Measurements from ENCODE around the gene THAP3. TPM values are rescaled to one million over a fixed set of nuclear protein-coding genes. Genes with fewer than 3 reads are reported as not detected.
"Not testable (repeated sequence)": the region's sequence is repeated elsewhere in the genome, so short reads cannot be mapped to it uniquely, and the experiment has no call there.

Gene THAP3
- total and polyA plus RNA-seq, 2 of the 8 experiments (the other 6 are each of a cell fraction or from before 2014, with no cell fraction given): 8.2 to 15.3 TPM

- POLR2A ChIA-PET (ENCODE audit: partially characterized antibody): interaction anchor here (5.4 to 10.8 kb wide), 4 partner anchors 10 to 46 kb away, joined by 46 to 196 read pairs (median 120); partner anchors contain the start of genes NOL9, TAS1R1, THAP3 and ZBTB48
- FAIRE-seq; H2BK5ac ChIP-seq (ENCODE audit: low read depth, low read length); H2BK20ac ChIP-seq (ENCODE audit: low read length); H2BK15ac ChIP-seq (ENCODE audit: low read length); H3K56ac ChIP-seq (replicated peaks; ENCODE audit: insufficient read length, low read depth, low read length); H2AFZ ChIP-seq (ENCODE audit: low read length); H3K9me3 ChIP-seq (ENCODE audit: insufficient read depth in 2 of 2, low read depth in 1 of 2, low read length in 1 of 2); DNase-seq (ENCODE audit: low read depth in 1 of 2, low spot score in 2 of 2); H3K27ac ChIP-seq (ENCODE audit: low read depth, low read length); H3K4ac ChIP-seq (replicated peaks; ENCODE audit: insufficient read length, low read depth, low read length); H2BK120ac ChIP-seq (replicated peaks; ENCODE audit: low read depth, low read length); H3K27me3 ChIP-seq (replicated peaks in 1 of 4; ENCODE audit: control insufficient read depth in 3 of 4, extremely low read depth in 1 of 4, insufficient read depth in 3 of 4, low read length in 3 of 4); H3K14ac ChIP-seq (ENCODE audit: insufficient read length); H4K8ac ChIP-seq (ENCODE audit: extremely low read depth, insufficient read depth, low read length); H3K23ac ChIP-seq (ENCODE audit: insufficient read length); H3K18ac ChIP-seq (ENCODE audit: extremely low read depth, low read length); H2AK5ac ChIP-seq (ENCODE audit: low read depth, low read length); H3K9ac ChIP-seq (replicated peaks in 1 of 4; ENCODE audit: extremely low read depth in 1 of 4, low read depth in 3 of 4, low read length in 3 of 4); H2BK12ac ChIP-seq (ENCODE audit: low read depth, low read length); H4K5ac ChIP-seq (ENCODE audit: insufficient read length, low read depth, low read length); H4K91ac ChIP-seq (replicated peaks; ENCODE audit: insufficient read length, low read length): not testable (repeated sequence)
- H3K4me1 ChIP-seq (replicated peaks in 1 of 4; ENCODE audit: control insufficient read depth in 3 of 4, insufficient read depth in 4 of 4, low read length in 3 of 4): peaks cover 2 to 13% (median 9%) of the 10 kb centered on the region in 4 experiments
- H3K4me3 ChIP-seq (ENCODE audit: extremely low read depth in 1 of 4, insufficient read depth in 2 of 4, low read depth in 3 of 4, low read length in 4 of 4): peak overlapping the region; percentile 75 to 92 (median 86); a peak in 4 of 8 replicates
- H4K20me1 ChIP-seq (replicated peaks in 1 of 2; ENCODE audit: control insufficient read depth in 1 of 2, insufficient read depth in 2 of 2, low read length in 2 of 2): peaks cover 27 to 38% of the 10 kb centered on the region in 2 experiments
- CTCF ChIA-PET (ENCODE audit: partially characterized antibody): interaction anchor here (0.7 to 3.3 kb wide), 12 partner anchors 10 to 77 kb away, joined by 3 to 16 read pairs (median 4); partner anchors contain the start of genes PHF13 and THAP3
- peaks cover 18% of the 10 kb centered on the region for H3K23me2 ChIP-seq (ENCODE audit: low read depth, low read length)
- H3K79me2 ChIP-seq (ENCODE audit: control insufficient read depth in 1 of 2, insufficient read depth in 2 of 2, low read length in 2 of 2): peaks cover 22 to 55% of the 10 kb centered on the region in 2 experiments; a peak in 3 of 4 replicates
- peaks cover 10 to 29% (median 26%) of the 10 kb centered on the region in 4 experiments; a peak in 7 of 8 replicates for H3K36me3 ChIP-seq (ENCODE audit: control insufficient read depth in 2 of 4, insufficient read depth in 4 of 4, low read length in 3 of 4)
- peak overlapping the region; percentile 91 to 94 for H3K4me2 ChIP-seq (ENCODE audit: insufficient read depth in 1 of 2, low read depth in 2 of 2, low read length in 2 of 2)
- H3K79me1 ChIP-seq (ENCODE audit: low read depth, low read length): peaks cover 21% of the 10 kb centered on the region
- WGBS, 2 experiments (ENCODE audit: extremely low coverage in 1 of 2, insufficient coverage in 1 of 2, insufficient read length in 1 of 2, insufficient replicate concordance in 2 of 2, low coverage in 1 of 2, low lambda C conversion rate in 2 of 2, missing lambda C conversion rate in 1 of 2): 93% methylated on average over 8 of the region's 8 CpGs; no CpG with 5 or more reads in 1 of the 2 experiments
Observed at GRCh38 chr1:6599991-6600390, 24.7 kb upstream of the THAP3 start.

All from H1 (cell line).